Measurements from ENCODE around the gene FCN1.
"Not testable (repeated sequence)": the region's sequence is repeated elsewhere in the genome, so short reads cannot be mapped to it uniquely, and the experiment has no call there.

FCN1 gene

DNA sequence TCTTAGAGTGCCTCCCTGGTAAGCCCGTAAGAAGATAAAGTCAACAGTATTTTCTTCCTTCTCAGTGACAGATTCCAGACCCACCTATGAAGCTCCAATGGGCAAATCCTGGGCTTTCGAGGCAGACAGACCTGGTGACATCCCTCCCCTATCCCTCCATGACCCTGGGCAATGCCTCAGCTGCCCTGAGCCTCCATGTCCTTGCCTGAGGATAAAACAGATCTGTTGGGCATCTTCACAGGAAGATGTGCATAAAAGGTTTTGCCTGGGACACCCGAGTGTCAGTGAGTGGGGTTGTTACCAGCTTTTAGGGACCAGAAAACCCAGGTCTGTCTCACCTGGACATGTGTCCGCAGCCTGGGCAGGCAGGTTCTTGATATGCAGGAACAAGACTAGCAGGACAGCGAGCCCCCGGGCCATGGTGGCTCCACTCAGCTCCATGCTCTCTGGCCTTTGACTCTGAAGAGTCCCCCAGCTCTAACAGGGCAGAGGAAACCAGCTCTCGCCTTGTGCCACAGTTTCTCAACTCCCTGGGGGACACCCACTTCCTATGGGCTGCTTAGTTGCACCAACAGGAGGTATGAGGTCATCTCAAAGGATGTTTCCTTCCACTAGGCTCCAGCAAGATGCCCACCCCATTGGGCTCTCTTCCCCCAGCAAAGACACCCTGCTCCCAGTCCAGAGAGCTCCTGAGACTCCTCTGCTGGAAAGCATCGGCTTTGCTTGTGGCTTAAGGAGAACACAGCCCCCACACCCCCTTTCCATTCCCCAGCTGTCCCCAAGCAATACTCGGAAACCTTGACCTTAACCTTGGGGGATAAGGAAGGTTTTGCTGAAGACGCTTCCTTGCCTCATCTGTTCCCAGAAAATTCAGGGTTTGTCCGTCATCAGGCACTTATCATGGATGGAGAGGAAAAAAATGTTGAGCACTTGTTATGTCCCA lies at the start of gene FCN1:
Gene FCN1, minus strand, starts transcription at position 482 of the 943 bp plus-strand sequence. Its CDS starts 41 bp downstream, at position 441.
- peak; percentile 44 for DNase-seq (ENCODE audit: low spot score)

DNA sequence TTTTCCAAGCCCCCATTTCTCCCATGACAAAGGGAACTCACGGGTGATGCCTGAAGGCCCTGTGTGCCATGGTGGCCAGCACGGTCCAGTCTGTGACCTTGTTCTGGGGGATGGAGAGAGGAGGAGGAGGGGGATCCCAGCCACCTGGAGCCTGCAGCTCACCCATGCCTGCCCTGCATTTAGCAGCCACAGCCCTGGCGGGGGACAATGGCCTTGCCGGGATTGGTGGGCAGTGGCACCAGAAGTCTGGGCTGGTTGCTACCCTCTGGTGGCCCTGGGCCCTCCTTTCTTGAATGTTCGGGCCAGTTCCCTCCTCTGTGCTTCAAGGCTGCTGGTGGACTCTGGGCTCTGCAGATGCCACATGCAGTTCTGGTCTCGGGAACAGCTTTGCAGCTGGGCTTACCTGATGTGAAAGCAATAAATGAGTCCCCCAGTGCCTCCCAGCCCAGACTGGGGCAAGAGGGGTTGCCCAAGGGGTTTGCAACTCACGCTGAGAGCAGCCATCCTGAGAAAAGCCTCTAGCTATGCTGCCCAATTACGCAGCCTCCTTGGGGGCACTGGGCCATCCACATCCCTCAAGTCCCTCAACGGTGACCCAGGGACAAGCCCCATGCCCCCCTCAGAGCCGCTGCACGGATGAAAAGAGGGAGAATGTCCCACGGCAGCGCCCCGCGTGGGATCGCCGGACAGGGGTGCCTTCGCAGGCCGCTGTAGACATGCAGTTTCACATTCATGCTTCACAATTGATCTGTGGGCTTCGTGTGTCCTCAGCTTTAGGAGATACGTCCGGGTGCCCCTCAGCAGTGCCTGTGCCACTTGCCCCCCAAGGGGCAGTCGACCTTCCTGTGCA lies 49.2 kb upstream of the FCN1 start:
- DNase-seq (ENCODE audit: low spot score), result peak; percentile 64

GRCh38 chr9:134966270-134966669 lies 48.6 kb upstream of the FCN1 start:
- DNase-seq (ENCODE audit: low spot score), result peak; percentile 49

DNA sequence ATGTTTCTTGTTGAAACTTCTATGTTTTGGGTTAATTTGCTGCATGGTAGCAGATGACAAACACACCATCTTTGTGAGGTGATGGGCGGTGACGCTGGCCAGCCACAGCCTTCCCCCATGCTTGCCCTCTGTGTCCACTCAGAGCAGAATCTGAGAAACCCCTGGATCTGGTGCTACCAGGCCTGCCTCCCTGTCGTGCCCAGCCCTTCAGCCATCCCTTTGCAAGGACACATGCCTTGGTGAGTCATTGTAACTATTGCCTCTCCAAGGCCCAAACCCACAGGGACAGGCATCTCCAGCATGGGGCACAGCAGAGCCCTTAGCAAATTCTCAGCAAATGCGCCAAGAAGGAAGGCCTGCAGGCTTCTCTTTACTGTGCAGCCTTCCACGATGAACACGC lies 48.1 kb upstream of the FCN1 start:
- peak; percentile 50 for DNase-seq (ENCODE audit: low spot score)

GRCh38 chr9:134965411-134965810 lies 47.7 kb upstream of the FCN1 start:
- DNase-seq (ENCODE audit: low spot score), result peak; percentile 45

GRCh38 chr9:134964271-134965055 lies 46.8 kb upstream of the FCN1 start:
- DNase-seq (ENCODE audit: low spot score), result peak; percentile 57

DNA sequence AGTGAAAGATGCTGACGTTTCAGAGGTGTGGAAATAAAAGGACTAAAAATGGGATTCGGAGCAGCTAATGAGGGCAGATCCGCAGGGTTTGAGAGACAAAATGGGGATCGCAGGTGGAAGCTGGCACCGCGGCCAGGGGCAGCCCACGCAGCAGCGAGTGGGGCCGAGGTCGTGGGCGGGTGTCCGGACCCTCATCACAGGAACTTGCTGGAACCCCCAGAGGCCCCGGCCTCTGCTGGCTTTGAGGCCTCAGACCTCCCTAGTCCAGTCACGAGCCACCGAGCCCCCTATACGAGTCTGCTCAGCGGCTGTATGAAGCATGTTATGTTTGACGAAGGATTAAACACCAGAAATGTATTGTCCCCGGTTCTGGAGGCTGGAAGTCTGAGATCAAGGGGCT lies 45.8 kb upstream of the FCN1 start:
- DNase-seq (ENCODE audit: low spot score), result peak; percentile 33

DNA sequence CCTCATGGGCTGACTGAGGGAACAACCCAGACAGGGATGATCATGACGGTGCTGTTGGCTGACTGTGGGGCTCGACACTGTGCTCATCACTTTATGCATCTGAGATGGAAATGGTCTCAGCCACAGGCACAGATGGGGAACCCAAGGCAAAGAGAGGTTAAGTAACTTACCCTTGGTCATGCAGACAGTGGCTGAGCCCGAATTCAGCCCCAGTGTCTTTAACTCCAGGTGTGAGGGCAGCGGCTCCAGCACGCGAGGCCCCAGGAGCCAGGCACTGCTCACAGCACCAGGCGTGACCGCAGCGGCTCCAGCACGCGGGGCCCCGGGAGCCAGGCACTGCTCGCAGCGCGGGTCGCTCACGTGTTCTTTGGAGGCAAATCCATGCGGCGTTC lies 45.3 kb upstream of the FCN1 start:
- peak; percentile 57 for DNase-seq (ENCODE audit: low spot score)

- DNase-seq (ENCODE audit: low spot score), result peak; percentile 44
Measured at GRCh38 chr9:134962065-134962972, 44.6 kb upstream of the FCN1 start.

DNA sequence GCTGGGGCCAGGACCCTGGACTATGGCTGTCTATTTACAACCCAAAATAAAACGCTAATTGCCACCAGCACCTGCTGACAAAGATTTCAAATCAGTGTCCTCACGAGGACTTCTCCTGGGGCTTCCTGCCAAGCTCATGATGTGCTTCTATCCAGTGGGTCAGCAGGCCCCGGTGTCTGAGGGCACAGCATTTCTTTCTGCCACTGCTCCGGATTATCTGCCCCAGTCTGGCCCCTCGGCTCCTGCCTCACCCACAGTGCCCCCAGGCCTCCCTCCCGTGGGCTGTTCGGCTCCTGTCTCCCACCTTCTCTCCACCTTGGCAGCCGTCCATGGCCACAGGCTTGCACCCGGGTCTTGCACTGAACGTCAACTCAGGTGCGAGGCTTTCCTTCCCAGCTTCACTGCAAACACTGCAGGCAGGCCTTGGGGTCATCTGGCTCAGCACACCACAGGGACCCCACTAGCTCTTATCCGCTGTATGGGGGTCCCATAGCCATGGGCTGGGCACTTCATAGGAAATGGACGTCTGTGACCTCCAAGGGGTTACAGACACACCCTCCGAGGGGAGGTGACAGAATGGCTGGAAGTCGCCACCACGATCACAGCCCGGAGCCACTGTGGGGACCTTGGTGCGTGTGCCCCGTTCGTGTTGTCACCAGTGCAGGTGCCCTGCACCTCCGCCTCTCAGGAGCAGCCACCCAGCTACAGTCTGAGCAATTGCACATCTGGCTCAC lies 43.8 kb upstream of the FCN1 start:
- peak; percentile 51 for DNase-seq (ENCODE audit: low spot score)

DNA sequence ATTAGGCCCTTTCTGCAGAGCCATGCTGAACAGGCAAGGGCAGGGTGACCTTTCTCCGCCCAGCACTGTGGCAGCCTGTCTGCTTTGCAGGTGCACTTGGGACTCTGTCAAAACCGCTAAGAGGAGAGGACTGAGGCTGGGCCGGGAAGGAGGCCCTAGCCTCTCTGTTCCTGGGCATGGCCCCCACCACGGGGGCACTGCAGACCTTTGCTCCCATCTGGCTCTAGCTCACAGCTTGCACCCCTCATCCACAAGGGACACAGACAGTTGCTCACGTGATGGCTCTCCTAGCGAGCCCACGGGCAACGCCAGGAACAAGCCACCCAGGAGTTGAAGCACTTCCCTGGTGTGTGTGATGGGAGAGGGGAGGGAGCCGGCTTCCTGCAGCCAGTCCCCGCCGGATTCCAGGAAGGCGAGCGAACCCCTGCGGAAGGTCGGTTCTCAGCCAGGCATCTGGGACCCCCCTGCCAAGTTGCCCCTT lies 43.0 kb upstream of the FCN1 start:
- no peak for DNase-seq (ENCODE audit: low spot score)

DNA sequence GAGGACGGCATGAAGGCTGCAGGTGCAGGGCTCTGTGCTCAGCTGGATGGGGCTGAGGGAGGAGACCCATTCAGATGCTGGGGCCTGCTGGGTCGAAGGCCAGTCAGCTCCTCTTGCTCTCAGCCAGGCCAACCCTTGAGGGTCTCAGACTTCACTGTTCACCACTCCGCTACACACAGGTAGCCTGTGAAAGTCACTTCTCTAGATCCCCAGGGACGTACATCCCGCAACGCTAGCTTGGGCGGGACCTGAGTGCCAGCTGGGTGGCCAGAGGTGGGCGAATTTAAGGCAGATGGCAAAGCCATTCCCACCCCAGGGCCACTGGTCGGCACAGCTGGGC lies 42.2 kb upstream of the FCN1 start:
- DNase-seq (ENCODE audit: low spot score), result peak; percentile 23

- DNase-seq (ENCODE audit: low spot score), result peak; percentile 40
Measured at GRCh38 chr9:134959126-134959970, 41.6 kb upstream of the FCN1 start.

GRCh38 chr9:134957945-134958227 lies 40.2 kb upstream of the FCN1 start:
- DNase-seq (ENCODE audit: low spot score), result peak; percentile 31

DNA sequence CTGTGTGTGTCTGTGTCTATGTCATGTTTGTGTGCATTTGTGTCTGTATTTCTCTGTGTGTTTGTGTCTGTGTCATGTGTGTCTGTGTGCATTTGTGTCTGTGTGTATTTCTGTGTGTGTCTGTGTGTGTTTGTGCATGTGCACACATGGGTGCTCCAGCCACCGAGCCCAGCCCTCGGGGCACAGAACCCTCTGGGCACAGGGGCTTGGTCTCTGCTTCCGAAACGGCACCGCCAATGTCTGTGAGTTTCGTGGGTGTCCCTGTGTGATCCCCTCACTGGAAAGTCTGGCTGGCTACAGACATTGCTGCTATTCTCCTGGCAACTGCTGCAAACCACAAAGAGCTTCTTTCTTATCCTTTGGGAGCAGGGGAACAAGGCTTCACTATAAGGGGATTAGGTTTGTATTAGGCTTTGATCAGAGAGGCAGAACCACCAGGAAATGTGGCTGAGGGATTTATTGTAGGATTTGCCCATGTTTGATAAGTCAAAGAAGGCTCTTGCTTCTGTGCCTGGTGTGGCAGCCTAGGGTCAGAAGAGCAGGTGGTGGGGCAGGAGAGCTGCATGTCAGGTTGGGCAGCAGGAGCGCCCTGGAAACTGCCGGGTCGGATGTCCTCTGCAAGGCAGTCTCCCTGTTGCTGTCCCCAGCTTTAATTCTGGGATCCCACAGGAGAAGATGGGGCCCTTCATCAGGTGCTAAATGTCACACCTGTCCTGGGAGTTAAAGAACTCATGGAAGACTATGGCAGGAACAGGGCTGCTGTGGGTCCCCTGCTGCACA lies 39.6 kb upstream of the FCN1 start:
- DNase-seq (ENCODE audit: low spot score), result peak; percentile 44

DNA sequence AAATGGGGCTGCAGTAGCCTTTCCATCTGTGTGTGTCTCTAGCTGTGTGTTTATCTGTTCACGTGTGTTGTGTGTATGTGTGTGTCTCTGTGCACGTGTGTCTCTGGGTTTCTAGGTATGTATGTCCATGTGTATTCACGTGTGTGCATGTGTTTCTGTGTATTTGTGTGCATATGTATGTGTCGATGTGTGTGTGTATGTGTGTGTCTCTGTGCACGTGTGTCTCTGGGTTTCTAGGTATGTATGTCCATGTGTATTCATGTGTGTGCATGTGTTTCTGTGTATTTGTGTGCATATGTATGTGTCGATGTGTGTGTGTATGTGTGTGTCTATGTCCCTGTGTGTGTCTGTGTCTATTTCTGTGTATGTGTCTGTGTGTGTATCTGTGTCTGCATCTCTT lies 38.7 kb upstream of the FCN1 start:
- DNase-seq (ENCODE audit: low spot score), result not testable (repeated sequence)

DNA sequence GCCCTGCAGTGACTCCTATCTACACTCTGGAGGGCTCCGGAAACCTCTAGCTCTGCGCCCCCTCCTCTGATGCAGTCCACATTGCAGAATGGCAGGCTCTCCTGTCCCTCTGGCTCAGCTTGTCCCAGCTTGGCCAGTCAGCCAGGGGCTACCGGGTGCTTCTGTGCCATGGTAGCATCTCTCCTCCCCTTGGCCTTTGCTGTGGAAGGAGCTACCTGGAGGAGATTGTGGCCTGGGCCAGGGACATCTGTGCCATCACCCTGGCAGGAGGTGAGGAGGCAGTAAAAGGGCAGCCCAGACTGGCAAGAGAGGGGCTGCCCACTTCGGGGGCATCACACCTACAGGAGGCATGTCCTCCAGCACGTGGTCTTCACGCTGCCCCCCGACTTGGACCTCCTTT lies 38.1 kb upstream of the FCN1 start:
- peak; percentile 44 for DNase-seq (ENCODE audit: low spot score)

DNA sequence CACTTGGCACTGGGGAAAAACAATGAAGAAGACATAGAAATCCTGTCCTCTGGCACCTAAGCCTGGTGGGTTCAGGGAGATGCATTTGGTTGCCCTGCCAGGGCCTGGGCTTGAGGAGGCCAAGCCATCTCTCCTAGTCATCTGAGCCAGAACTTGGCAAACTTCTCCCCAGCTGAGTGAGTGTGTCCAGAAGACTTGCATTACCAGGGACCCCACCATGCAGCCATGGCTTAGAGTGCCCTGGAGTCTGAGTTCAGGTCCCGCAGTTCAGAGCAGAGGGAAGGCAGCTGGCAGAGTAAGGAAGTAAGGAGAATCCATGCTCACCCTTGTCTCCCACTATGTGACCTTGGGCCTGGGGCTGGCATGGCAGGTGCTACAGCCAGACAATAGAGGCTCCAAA lies 37.4 kb upstream of the FCN1 start:
- DNase-seq (ENCODE audit: low spot score), result peak; percentile 14

DNA sequence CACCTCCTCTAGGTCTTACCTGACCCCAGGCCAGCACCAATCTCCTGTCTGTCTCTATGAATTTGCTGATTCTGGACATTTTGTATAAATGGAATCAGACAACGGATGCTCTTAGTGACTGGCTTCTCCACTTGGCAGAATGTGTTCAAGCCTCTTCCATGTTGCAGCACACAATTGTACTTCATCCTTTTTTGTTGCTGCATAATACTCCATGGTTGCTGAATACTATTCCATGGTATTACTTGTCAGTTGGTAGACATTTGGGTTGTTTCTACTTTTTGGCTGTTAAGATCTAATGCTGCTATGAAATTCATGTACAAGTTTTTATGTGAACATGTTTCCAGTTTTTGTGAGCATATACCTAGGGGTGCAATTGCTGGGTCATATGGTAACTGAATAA lies 34.3 kb upstream of the FCN1 start:
- no peak for DNase-seq (ENCODE audit: low spot score)
